KMS-11 (cell line): ENCODE data around the gene PYY.
"Not testable (repeated sequence)": the region's sequence is repeated elsewhere in the genome, so short reads cannot be mapped to it uniquely, and the experiment has no call there.

Experiments
- H2AFZ ChIP-seq: fragments of 200-600 bp; sonication (generic); 2 replicates; pipeline ENCODE4 v1.6.1; 2016; ENCODE audit warnings: antibody characterized with exemption, mixed run types, low read depth
- H3K27ac ChIP-seq: fragments of 200-600 bp; sonication (generic); 2 replicates; pipeline ENCODE4 v1.6.1; 2016; ENCODE audit warnings: mild to moderate bottlenecking, mixed run types
- H3K27me3 ChIP-seq: fragments of 200-600 bp; sonication (generic); 2 replicates; pipeline ENCODE4 v1.6.1; 2017; ENCODE audit warnings: mild to moderate bottlenecking, low read depth, mixed run types, moderate library complexity; ENCODE audit not compliant: insufficient read depth
- H3K36me3 ChIP-seq: fragments of 200-600 bp; sonication (generic); 2 replicates; pipeline ENCODE4 v1.6.1; 2017; ENCODE audit warnings: mild to moderate bottlenecking, mixed run types; ENCODE audit not compliant: insufficient read depth
- H3K4me1 ChIP-seq: fragments of 200-600 bp; sonication (generic); 2 replicates; pipeline ENCODE4 v1.6.1; 2016; ENCODE audit warnings: mild to moderate bottlenecking, low read depth, mixed run types; ENCODE audit not compliant: poor library complexity, severe bottlenecking
- H3K4me2 ChIP-seq: fragments of 200-600 bp; sonication (generic); 2 replicates; pipeline ENCODE4 v1.7.0; 2016; ENCODE audit warnings: mild to moderate bottlenecking, mixed run types
- H3K4me3 ChIP-seq: fragments of 200-600 bp; sonication (generic); IDR thresholded peaks from 2 replicates; pipeline ENCODE4 v1.6.1; 2017; ENCODE audit warnings: low read depth, low read length, mixed read lengths; ENCODE audit not compliant: insufficient read depth
- H3K79me2 ChIP-seq: fragments of 200-600 bp; sonication (generic); 2 replicates; pipeline ENCODE4 v1.6.1; 2016; ENCODE audit warnings: low read depth, mixed run types; ENCODE audit not compliant: insufficient read depth
- H3K9ac ChIP-seq: fragments of 200-600 bp; sonication (generic); 2 replicates; pipeline ENCODE4 v1.6.1; 2016; ENCODE audit warnings: mild to moderate bottlenecking, mixed run types
- H4K20me1 ChIP-seq: fragments of 200-600 bp; sonication (generic); 2 replicates; pipeline ENCODE4 v1.6.1; 2016; ENCODE audit warnings: mild to moderate bottlenecking, mixed run types; ENCODE audit not compliant: insufficient read depth
- TF ChIP-seq, protein P1 (sequence below): fragments of 200-600 bp; sonication (generic); conservative IDR thresholded peaks from 2 replicates; pipeline ENCODE4 v1.6.1; 2017; ENCODE audit warnings: low read depth, mild to moderate bottlenecking, antibody characterized with exemption, low read length, moderate library complexity, mixed read lengths

Gene PYY

DNA sequence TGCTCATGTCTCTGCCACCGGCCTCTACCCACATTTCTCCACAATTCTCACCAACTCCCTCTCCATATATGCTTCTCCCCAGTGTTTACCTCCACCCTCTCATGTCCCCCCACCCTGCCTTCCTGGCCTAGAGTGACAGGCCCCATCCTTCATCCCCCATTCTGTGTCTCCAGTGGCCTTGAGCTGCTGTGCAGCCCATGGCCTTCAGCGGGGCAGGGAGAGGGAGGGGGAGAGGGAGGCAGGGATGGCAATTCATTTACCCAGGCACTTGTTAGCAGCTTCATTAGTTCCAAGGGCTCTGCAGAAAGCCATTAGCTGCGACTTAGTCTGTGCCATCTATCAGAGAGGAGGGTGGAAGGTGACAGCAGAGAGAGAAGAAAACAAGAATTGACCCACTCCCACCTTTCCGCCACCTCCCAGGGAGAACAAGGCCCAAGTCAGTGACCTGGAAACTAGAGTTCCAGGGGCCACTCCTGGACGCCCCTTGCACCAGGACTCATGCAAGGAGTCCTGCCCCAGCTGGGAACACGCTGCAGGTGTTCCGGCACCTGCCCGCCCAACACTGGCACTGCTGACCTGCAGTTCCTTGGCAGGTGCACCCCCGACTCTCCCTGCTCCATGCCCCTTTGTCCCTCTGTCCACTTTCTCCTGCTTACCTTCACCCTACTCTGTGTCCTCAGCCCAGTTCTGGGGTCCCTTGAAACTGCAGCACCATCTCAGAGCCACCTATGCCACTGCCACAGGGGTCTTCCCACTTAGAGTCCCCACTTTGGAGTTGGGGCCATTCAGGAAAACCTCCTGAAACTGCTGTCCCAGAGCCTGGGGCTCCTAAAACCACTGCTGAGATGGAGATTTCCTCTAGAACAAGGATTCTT lies 23.5 kb upstream of the PYY start:
- TF ChIP-seq, protein P1, sequence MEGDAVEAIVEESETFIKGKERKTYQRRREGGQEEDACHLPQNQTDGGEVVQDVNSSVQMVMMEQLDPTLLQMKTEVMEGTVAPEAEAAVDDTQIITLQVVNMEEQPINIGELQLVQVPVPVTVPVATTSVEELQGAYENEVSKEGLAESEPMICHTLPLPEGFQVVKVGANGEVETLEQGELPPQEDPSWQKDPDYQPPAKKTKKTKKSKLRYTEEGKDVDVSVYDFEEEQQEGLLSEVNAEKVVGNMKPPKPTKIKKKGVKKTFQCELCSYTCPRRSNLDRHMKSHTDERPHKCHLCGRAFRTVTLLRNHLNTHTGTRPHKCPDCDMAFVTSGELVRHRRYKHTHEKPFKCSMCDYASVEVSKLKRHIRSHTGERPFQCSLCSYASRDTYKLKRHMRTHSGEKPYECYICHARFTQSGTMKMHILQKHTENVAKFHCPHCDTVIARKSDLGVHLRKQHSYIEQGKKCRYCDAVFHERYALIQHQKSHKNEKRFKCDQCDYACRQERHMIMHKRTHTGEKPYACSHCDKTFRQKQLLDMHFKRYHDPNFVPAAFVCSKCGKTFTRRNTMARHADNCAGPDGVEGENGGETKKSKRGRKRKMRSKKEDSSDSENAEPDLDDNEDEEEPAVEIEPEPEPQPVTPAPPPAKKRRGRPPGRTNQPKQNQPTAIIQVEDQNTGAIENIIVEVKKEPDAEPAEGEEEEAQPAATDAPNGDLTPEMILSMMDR = no peak
- Histone ChIP-seq H3K9ac (no peak overlapping the region), H2AFZ (no peak overlapping the region), H3K27ac (no peak overlapping the region), H4K20me1 (no peaks in the 10 kb centered on the region), H3K4me2 (no peak overlapping the region), H3K27me3 (peaks cover 3% of the 10 kb centered on the region; the same call in 1 of the 2 replicates), H3K4me3 (no peak overlapping the region), H3K36me3 (no peaks in the 10 kb centered on the region), H3K4me1 (no peaks in the 10 kb centered on the region), H3K79me2 (no peaks in the 10 kb centered on the region)

DNA sequence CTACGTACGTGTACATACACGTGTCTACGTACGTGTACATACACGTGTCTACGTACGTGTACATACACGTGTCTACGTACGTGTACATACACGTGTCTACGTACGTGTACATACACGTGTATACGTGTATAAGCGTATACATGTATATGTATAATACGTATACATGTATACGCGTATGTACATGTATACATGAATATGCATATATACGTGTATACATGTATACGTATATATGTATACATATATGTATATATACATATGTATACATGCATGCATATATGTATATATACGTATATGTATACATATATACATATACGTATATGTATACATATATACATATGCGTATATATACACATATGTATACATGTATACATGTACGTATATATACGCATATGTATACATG lies 22.2 kb upstream of the PYY start:
- H2AFZ ChIP-seq = no peak overlapping the region
- no peak overlapping the region for H3K4me2 ChIP-seq
- no peaks in the 10 kb centered on the region for H4K20me1 ChIP-seq
- no peaks in the 10 kb centered on the region for H3K4me1 ChIP-seq
- H3K79me2 ChIP-seq = no peaks in the 10 kb centered on the region
- no peak overlapping the region for H3K4me3 ChIP-seq
- H3K36me3 ChIP-seq = no peaks in the 10 kb centered on the region
- peaks cover 3% of the 10 kb centered on the region; the same call in 1 of the 2 replicates for H3K27me3 ChIP-seq
- H3K9ac ChIP-seq = no peak overlapping the region
- no peak overlapping the region for H3K27ac ChIP-seq
- TF ChIP-seq, protein P1 = no peak

GRCh38 chr17:43974382-43975266 lies 20.9 kb upstream of the PYY start:
- H3K9ac ChIP-seq = no peak overlapping the region
- no peak overlapping the region for H3K4me2 ChIP-seq
- no peaks in the 10 kb centered on the region for H3K36me3 ChIP-seq
- H2AFZ ChIP-seq = no peak overlapping the region
- no peak overlapping the region for H3K27ac ChIP-seq
- H3K27me3 ChIP-seq = peaks cover 3% of the 10 kb centered on the region; the same call in 1 of the 2 replicates
- no peaks in the 10 kb centered on the region for H3K79me2 ChIP-seq
- no peaks in the 10 kb centered on the region for H4K20me1 ChIP-seq
- no peaks in the 10 kb centered on the region for H3K4me1 ChIP-seq
- H3K4me3 ChIP-seq = no peak overlapping the region
- TF ChIP-seq, protein P1 = no peak

- H4K20me1 ChIP-seq, H3K36me3 ChIP-seq, H3K79me2 ChIP-seq, H2AFZ ChIP-seq, H3K27me3 ChIP-seq, H3K4me3 ChIP-seq, H3K4me2 ChIP-seq, H3K27ac ChIP-seq, H3K9ac ChIP-seq, H3K4me1 ChIP-seq: not testable (repeated sequence)
These were observed 18.9 kb upstream of the PYY start for GRCh38 chr17:43972444-43973212.

GRCh38 chr17:43971436-43971835 lies 17.7 kb upstream of the PYY start:
- not testable (repeated sequence) for H3K36me3 ChIP-seq, H3K4me1 ChIP-seq, H4K20me1 ChIP-seq, H3K4me2 ChIP-seq, H2AFZ ChIP-seq, H3K27ac ChIP-seq, H3K9ac ChIP-seq, H3K79me2 ChIP-seq, H3K27me3 ChIP-seq, H3K4me3 ChIP-seq
